GM21786 (cell line): ENCODE measurements around the gene ZFYVE21.

Source experiments
- ATAC-seq: cut with Tn5 transposase; IDR thresholded peaks from one replicate; pipeline ENCODE4 v1.9.1; 2021; ENCODE audit not compliant: unreplicated experiment

Gene ZFYVE21

GRCh38 chr14:103691655-103692054 is 24.0 kb upstream of the ZFYVE21 start:
- ATAC-seq = peak; percentile 60

GRCh38 chr14:103692159-103692558 is 23.5 kb upstream of the ZFYVE21 start:
- peak; percentile 4 for ATAC-seq

GRCh38 chr14:103692871-103693270 is 22.7 kb upstream of the ZFYVE21 start:
- no peak for ATAC-seq

DNA sequence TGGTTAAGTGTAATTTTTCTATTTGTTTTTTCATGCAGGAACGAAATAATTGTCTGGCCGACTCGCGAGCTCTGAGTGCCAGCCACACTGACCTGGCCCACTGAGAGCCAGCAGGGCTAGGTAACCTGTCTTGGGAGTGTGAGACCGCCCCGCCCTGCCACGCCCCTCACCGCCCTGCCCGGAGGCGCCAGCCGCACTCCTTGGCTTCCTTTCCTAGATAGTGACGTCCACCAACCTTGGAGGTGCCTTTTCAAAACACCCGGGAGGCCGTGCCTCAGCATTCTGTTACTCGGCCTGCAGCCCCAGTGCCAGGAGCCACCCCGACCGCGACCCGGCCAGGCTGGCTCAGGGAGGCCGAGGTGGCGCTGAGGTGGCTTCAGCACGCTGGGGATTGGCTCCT is 22.1 kb upstream of the ZFYVE21 start:
- ATAC-seq = no peak

DNA sequence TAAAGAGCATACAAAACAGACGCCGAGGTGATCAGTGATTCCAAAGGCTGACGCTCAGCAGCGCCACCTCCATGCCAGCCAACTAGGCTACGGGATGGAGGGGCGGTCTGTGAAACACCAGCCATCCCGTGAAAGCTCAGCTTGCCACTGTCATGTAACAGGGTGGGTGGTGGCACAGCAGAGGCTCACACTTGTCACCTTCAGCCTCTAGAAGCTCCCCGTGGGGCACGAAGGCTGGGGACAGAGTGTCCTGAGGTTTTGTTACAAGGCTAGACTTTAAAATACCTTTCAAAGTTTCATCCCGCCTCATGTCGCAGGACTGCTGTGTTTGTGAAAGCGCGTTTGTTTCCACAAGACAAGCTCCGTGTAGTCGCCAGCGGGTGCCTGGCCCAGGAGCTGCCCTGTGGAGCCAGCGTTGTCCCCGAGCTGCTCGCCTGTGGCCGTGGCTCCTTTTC is 21.0 kb upstream of the ZFYVE21 start:
- ATAC-seq = no peak

DNA sequence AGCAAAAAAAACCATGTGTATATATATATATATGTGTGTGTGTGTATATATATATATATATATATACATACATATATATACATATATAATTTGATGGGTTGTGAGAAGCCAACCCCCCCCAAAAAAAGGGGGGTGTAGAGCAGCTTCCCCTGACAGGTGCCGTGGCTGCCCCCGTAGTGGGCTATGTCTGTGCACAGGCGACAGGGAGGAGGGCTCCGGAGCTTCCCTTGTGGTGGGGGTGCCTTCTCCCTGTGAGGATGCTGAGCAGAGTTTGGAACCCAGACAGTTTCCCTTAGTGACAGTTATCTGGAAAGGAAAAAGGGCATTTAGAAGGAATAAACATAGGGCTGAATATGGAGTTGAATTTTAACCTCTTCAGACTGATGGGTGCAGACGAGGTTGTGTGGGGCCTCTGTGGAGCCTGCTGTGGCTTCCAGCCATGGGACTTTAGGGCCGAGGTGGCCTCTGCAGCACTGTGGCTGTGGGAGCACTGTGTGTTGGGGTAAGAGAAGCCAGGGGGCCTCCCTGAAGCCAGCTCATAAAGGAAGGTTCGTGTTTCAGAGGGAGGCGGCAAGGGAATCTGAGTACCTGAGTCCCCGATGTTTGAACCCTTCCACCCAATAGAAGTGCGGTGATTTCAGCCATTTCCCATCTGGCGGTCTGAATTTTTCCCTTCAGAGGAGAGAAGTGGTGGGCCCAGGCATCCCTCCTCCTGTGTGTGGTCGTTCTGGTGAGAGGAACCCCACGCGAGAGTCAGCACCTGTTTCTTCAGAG is 20.1 kb upstream of the ZFYVE21 start:
- no peak for ATAC-seq

DNA sequence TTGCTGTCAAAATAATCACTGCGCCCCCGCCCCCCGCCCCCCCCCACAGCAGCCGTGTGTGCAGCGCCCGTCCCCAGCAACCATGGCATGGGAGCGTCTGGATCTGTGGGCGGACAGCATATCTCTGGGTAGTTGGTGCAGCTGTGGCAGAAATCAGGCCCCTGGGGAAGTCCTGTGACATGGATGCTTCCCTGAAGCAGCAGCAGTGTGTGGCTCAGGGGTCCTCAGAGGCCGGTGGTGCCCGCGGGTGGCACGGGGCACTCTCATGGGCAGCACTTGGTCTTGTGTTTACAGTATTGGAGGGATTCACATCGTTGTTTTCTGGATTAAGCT is 19.6 kb upstream of the ZFYVE21 start:
- no peak for ATAC-seq

DNA sequence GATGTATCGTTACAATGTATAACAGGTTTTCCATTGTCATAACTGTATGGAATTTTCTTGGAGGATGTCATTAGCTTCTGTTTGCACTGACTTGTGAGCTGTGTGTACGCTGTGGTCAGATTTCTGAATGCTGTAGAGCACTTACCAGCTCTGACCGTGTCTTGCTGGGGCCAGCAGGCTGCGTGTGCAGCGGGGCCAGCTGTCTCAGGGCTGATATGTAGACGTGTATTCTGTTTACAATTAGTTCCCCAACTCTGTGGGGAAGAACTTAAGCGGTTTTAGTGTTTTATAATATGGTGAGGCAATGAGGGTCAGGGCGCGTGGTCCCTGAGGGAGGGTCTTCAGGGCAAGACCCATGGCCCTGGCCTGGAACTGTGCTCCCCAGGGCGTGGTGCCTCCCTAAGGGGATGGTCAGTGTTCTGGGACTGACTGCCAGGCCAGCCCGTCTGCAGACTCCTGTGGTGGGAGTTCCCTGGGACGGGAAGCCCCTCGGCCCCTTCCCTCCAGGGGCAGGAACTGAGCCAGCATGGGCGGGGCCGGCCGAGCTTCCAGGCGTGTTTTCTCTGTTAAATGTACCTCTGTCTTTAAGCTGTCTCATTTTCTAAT is 19.0 kb upstream of the ZFYVE21 start:
- no peak for ATAC-seq

GRCh38 chr14:103697206-103697602 is 18.4 kb upstream of the ZFYVE21 start:
- ATAC-seq = no peak

DNA sequence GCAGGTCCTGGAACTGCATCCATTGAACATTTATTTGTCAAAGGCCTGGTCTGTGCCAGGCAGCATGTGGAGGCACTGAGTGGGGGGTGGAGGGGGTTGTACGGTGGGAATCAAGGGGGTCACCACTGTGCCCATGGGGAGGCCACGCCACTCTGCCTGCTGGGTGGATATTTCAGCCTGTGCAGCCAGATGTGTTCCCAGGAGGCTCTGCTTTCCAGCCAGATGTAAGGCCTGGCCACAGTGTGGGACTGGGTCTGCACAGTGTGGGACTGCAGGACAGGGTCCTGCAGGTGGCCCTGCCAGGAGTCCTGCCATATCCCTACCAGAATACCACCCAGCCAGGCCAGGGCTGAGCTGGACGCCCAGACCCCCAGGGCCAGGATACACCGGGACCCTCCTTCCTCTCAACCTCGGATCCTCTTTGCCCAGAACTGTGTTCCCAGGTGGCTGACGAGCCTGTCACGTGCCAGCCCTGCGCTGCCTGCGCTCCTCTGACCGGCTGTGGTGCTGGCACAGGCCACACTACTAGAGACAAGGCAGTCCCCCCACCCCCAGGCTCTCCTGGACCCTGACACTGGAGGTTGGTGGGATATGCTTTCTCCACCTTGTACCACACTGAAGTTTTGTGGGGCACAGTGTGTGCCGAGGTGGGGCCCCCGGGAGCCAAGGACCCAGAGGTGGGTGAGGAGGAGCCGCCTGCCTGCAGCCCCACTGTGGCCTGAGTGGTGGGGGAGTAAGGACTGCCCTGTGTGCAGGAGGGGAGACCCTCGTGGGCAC is 17.8 kb upstream of the ZFYVE21 start:
- no peak for ATAC-seq

DNA sequence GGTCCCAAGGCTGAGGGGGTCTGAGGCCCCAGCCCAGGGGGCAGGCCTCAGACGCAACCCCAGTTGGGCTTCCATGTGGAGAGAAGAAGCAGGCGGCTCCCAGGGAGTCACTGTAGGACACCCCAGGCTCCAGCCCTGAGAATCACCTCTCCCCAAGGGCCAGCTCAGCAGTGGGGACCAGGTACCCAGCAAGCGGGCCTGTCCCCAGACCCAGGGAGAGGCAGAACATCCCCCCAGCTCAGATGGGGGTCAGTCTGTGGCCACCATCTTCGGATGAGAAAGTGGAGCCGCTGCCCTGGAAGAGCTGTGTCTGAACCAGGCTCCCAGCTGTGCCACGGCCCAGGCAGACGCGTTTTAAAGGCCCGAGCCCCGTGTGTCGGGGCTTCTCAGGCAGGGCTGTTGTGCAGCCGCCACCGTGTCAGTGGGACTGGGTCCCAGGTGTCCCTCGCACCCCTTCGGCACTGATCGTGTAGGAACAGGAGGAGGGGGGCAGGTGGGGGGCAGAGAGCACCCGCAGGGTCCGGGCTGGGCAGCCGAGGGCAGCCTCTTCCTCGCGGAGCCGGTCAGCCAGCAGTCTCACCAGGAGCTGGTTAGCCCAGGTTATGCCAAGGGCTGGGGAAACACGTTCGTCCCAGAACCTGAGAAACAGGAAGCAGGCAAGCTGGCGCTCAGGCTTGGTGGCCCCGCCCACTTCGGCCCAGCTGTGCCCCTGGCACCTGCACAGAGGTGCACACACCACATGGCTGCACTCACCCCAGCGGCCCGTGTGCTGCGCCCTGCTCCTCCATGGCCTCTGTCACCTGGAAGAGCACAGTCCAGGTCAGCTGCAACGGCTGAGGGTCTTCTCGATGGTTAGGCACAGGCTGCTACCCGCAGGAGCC is 17.0 kb upstream of the ZFYVE21 start:
- no peak for ATAC-seq

DNA sequence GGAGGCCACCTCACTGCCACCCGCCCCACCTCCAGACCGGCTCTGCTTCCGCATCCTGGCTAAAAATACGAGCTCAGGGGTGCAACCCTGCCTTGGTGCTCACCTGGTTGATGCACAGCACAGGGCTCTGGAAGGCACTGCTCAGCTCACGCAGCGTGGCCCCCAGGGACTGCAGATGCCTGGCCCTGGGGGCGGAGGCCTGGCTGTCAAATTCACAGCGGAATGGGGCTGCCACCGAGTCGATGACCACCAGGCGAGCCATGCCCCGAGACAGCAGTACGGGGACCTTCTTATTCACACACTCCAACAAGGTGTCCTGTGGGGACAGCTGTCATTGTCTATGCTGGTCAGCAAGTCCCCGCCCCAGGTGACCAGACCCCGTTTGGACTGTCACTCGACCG is 16.3 kb upstream of the ZFYVE21 start:
- no peak for ATAC-seq

GRCh38 chr14:103699901-103700752 is 15.5 kb upstream of the ZFYVE21 start:
- no peak for ATAC-seq

GRCh38 chr14:103700753-103701490 is 14.7 kb upstream of the ZFYVE21 start:
- no peak for ATAC-seq

DNA sequence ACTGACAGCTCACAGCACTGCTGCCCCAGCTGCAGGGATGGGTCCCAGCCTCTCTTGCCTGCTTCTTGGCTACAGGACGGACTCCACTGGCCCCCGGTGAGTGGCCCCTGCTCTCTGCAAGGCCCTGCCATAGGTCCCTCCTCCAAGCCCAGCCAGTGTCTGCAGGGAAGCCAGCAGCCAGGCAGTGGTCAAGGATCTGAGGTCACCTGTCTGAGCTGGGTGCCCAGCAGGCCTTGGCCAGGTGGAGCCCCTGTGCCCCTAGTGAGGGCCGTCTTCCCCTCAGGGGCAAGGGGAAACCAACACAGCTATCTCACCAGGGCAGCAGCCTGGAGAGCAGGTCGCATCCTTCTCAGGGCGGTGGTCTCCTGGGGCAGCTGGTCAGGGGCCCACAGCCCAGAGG is 13.5 kb upstream of the ZFYVE21 start:
- ATAC-seq = no peak

DNA sequence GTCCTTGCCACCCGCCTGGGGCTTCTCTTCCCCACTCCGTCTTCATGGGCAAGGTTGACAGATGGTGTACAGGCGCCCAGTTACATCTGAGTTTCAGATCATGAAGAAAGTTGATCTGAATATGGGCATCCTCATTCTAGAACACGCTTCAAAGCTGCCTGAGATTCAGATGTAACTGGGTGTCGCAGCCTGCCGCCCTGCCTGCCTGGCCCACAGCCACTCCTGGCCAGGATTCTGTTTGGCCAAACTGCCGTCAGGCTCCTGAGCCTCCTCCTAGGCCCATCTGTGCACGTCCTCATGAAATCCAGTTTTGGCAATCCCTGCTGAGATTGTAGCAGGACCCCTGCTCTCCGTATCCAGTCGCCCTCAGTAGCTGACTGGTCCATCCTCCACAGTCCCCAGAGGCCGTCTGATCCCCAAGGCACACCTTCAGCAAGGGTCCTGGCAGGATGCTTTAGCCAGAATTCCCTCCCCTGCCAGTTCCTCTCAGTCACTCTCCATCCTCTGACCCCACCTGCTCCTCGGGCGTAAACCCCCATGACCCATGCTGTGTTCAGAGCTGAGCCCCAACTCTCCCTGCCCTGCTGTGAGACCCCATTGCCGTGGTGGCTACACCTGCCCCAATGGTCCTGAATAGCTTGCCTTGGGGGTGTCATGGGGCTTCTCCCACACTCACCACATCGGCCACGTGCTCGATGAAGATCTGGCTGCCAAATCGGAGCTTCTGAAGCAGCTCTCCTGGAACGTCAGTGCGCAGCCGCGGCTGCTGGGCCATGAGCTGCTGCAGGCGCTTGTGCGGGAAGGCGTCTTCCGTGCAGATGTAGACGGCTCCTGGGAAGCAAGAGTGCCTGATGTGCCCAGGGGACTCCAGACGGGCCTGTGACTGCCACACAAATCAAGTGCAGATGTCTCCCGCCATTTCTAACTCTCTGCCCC is 12.8 kb upstream of the ZFYVE21 start:
- ATAC-seq = no peak

- no peak for ATAC-seq
Measured at GRCh38 chr14:103703433-103704385, 11.9 kb upstream of the ZFYVE21 start.
